ENCODE results near the gene RDH14.

The RDH14 gene, protein sequence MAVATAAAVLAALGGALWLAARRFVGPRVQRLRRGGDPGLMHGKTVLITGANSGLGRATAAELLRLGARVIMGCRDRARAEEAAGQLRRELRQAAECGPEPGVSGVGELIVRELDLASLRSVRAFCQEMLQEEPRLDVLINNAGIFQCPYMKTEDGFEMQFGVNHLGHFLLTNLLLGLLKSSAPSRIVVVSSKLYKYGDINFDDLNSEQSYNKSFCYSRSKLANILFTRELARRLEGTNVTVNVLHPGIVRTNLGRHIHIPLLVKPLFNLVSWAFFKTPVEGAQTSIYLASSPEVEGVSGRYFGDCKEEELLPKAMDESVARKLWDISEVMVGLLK

DNA sequence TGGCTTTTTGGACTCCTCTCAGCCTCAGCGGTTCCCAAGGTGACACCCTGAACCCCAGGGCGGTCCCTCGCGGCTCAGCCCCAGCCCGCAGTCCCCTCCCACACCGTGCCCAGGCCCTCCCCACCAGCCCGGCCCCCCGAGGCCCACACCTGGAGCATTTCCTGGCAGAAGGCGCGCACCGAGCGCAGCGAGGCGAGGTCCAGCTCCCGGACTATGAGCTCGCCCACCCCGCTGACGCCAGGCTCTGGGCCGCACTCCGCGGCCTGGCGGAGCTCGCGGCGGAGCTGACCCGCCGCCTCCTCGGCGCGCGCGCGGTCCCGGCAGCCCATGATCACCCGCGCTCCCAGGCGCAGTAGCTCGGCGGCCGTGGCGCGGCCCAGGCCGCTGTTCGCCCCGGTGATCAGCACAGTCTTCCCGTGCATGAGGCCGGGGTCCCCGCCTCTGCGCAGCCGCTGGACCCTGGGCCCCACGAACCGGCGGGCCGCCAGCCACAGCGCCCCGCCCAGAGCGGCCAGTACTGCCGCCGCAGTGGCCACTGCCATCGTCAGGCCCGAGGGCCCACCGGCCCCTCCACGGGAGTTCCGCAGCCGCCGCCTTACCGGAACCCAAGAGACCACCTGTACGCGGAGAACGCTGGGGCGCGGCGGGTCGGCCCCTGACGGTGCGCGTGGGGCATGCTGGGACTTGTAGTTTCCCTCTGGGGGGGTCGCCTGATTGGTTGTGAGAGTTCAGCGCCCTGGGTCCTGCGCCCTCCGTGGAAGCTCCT, at the start of gene RDH14:
RDH14 (minus strand) TSS at position 623 of the 766 bp plus-strand sequence; CDS start at position 542, 81 bp downstream.
- peak; percentile 91 for DNase-seq

DNA sequence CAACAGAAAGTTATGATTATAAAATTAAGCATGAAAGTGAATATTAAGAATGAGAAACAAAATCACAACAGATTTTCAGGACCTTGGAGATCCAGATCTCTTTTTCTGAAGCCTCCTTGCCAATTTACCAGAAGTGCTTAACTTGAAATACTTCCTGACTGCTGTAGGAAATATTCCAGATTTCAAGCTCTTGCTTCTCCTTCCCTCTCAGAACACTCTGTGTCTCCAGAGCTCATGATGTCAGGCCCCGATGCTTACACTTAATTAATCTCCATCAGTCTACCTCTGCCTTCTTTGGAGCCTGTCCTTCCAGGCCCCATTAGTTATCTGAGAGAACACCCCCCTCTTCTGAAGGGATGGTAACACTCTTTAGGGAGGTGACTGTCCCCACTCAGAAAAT, 49.6 kb upstream of the RDH14 start:
- no peak for DNase-seq

DNA sequence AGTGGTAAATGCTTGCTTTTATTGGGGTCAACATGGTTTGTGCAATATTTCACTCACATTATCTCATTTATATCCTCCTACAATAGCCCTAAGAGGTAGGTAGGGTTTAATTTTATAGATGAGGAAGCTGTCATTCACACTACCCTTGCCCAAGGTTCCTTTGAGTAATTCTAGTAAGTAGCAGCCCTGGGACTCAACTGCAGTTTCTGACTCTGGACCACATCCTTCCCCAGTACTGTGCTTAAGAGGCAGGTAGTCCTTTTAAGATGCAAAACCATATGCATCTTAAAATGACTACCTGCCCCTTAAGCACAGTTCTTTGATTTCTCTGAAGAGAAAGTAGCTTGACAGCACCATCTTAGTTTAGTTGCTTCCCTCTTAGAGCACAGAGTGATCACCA, 44.7 kb upstream of the RDH14 start:
- DNase-seq: no peak

DNA sequence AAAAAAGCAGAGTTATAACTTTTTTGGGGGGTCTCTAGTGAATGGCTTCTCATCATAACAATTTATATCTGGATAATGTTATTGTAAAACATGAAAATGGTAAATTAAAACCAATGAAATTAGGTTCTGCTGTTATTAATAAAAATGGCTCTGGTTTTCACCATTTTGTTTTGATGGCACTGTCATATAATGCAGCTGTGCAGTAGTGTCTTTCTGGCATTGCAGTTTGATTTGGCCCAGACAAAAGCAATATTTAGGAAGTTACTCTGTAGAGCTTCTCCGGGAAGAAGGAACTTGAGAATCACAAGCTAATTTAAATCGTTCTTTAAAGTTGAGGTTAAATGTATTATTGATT, 44.1 kb upstream of the RDH14 start:
- DNase-seq: no peak

DNA sequence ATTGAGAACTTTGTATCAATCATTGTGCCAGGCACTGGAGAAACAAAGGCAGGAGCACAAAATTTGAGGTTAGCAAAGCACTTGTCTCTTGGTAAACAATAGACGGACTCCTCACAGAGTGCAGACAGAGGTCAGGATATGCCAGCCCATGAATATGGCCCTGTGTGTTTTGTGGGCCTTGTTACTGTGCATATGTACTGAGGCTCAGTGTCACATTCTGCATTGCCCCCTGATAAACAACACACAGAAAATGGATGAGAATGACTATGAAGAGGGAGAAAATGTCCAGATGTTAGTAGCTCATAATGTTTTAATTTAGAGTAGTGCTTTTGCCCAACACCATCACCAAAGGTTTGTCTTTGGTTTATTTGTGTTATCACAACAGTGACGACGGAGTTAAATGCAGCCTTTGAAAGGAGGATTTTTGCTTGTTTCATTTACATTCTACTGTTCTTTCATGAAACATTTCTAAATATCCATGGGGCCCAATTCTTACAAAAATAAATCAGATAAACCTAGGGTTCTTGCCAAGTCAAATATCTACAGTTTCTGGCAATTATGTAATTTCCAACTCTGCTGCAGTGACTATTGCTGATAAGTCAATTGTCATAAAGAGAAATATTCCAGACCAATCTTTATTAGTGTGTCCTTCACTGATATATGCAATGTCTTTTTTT, 43.5 kb upstream of the RDH14 start:
- DNase-seq: no peak

DNA sequence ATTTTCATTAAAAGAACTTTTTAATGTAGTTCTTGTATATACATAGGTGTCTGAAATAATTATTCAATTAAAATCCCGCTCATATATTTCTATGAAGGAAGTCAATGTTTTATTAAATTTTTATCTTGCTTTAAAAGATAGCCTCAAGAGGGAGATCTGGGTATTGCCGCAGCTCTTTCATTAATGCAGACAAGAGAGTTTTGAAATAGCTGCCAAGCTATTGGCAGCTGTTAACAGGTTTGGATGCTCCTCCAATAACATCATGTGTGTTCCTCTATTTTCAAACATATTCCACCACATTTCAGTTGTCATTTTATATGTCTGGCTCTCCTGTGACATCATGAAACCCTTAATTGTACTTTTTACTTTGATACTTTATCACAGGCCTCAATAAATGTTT, 41.8 kb upstream of the RDH14 start:
- no peak for DNase-seq

DNA sequence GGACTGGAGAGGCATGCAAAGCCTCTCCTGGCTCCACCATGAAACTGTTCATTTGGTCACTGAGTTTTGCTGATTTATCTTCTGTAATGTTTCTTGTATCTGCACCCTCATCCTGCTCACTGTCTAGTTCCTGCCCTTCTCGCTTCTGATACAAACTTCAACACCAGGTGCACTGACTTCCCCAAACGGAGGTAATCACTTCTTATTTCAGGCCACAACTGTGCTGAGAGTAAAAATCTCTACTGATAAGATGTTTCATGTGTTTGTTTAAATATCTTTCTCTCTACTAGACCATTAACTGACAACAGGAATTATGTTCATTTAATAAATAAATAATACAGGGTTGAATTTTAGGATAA, 39.8 kb upstream of the RDH14 start:
- DNase-seq: no peak

DNA sequence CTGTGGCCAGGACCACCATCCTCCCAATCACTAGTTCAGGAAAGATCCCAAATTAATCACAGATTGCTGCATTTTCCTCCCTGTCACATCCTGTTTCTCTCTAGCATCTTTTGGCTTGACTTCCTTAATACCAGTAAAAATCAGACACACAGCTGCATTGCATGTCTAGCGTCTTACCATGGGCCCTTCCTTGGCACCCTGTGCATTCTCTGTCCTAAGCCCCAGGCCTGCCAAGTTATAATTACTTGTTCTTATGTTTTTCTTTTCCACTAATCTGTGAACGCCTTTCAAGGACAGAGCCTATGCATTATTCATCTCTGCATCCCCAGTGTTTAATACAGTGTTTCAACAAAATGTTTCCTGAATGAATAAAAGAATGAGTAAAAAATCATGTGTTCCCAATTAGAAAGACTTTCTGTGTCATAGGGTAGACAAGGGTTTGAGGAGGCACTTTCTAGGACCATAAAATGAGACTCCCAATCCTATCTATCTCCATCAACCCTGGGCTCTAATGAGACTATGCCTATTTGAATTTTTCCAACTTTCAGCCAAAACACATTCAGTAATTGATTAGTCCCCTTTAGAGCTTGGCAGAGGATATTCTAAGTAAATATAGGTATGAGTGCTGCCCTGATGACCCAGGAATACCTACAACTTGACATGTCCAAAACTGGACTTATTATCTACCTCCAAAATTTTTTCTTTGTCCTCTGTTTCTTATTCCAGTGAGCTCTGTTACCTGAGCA, 39.2 kb upstream of the RDH14 start:
- no peak for DNase-seq

DNA sequence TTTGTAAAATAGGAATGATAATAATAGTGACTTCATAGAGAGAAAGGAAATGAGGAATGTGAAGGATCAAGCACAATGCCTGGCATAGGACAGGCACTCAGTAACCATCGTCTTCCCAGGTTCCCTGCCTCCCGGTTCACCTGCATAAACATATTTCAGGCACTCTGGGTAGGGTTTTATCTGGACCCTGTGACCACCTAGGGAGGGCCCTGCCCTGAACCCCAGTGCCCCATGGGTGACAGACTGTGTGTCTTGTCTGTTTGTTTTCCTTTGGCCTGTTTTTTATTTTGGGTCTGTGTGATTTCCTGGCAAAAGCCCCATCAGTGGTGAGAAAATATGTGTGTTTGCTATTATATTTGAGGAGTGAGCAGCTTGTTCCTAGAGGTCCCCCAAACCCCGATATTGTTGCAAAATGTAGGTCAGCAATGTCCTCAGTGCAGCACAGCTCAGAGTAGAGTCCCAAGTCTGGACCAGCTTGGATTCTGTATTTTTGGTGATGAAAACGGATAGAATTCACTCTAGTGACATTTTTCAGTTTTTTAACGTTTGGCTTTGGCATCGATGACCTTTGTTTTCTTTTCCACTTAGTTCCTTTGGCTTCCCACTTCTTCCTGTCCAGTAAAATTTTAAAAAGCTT, 38.5 kb upstream of the RDH14 start:
- no peak for DNase-seq

DNA sequence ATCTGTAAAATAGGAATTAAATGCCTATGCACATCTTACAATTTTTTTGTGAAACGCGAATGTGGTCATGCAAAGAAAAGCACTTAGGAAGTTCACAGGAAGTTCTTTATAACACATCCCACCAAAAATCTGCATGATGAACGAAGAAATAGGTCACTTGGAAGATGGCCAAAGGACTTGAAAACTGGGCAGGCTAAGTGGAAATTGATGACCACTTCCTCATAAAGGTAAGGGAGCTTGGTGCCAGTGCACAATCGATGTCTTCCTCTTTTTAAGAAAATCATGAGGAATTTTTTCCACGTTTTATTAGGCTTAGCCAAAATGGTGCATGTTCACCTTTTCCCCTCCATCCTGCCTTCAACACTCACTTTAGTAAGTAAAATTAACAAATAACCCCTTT, 37.2 kb upstream of the RDH14 start:
- no peak for DNase-seq

DNA sequence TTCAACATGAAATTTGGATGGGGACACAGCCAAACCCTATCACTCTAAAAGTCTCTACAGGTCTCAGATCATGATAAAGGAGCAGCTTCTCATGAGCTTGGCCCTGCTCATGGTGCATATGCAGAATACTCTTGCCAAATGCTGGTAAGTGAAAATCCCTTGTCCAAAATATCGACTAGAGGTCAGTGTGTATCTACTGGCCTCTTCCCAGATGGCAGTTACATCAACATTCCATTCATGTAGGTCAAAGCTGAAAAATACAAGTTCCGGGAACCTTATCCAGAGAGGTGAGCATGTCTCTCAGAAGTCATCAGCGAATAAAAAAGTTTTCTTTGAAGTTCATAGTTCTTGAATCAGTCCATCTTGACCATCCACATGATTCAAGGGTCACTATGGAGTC, 36.5 kb upstream of the RDH14 start:
- no peak for DNase-seq

DNA sequence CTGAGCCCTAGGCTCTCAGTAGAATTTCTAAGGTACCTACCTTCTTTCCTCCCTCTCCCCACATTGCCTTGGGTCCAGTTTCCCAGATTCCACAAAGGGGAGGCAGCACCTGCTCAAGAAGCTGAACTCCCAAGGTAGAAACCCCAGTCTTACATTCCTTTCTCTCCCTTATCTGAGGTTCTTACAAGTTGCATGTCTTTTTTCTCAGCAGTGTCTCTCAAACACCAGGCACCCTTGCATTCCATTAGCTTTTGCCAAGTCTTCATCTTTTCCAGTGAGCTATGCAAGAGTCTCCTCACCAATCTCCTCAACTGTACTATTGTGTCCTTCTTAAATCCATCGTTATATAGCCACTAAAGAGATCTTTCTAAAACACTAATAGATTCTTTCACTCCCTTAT, 33.0 kb upstream of the RDH14 start:
- DNase-seq: no peak

DNA sequence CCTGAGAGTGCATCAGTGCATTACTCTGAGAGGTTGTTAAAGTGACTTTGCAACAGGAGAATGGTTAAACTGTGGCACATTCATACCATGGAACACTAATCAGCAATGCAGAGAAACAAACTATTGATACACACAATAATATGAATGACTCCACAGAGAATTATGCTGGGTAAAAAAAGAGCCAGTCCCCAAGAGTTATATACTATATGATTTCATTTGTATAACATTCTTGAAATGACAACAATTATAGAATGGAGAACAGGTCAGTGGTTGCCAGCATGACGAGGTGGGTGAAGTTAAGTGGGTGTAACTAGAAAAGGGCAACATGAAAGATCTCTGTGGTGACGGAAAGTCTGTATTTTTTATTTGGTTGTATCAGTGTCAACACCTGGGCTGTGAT, 31.9 kb upstream of the RDH14 start:
- DNase-seq: no peak

DNA sequence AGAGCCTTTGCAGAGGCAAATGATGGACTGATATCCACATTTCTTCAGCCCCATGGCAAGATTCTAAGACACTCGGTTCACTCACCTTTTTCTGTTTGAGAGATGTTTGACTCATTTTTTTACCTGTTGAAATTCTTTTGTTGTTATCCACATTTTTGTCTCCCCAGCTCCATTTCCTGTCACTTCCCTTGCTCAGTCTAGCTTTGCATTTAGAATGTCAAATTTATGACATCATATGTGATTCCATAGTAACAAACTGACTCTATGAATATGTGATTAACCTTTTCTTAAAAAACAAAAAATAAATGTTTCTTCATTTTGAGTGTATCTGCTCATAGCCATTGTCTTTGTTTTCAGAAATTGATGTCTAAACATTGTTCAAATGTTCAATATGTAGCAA, 28.9 kb upstream of the RDH14 start, which contains the start of gene NT5C1B:
NT5C1B (minus strand) TSS at position 216 of the 400 bp plus-strand sequence; CDS start at position 115, 101 bp downstream.
- no peak for DNase-seq

DNA sequence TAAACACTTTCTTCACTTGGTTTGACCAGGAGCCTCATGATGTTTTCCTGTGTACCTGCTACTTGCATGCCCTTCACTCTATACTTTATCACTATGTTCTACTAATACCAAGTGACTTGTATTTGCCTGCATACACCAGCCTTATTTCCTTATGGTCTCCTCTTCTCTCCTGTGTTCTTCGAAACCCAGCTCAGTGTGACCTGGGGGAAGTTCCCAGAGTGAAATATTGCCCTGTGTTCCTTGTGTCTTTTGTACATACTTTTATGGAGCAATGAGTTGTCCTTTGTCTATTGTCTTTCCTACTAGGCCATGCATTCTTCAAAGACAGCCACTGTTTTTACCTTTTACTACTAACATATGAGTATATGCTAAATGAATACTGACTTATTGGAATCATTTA, 28.3 kb upstream of the RDH14 start:
- DNase-seq: no peak

DNA sequence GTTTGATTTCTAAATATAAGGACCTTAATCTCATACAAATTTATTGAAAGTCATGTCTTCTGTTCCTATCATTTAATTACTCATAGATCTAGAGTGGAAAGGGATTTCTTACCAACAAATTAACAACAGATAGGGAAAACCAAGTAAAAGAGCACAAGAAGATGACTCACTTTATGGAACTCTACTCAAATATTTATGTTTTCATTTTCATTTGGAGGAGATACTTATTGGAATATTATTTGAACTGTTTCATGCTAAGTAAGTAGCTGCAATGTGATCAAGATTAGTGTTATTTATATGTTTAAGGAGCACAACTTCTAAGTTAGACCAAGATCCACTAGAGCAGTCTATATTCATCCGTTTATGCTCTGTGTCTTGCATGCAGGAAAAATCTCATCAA, 27.6 kb upstream of the RDH14 start:
- no peak for DNase-seq

DNA sequence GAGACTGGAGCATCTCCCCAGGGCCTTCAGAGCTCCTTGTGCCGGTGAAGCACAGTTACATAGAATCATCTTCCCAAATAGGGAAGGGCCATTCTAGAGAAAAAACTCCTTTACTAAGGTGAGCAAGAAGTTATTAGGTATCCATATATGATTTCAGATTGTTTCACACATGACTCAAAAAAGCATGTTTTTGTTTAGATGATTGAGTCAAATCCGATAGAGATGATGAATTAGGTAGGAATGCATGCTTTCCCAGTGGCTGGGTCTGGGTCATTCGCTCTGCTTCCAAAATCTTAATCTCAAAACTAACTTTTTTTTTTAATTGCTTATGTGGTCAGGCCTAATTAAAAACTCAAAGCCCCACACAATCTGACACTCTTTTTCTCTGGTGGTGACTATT, 25.1 kb upstream of the RDH14 start:
- DNase-seq: no peak

DNA sequence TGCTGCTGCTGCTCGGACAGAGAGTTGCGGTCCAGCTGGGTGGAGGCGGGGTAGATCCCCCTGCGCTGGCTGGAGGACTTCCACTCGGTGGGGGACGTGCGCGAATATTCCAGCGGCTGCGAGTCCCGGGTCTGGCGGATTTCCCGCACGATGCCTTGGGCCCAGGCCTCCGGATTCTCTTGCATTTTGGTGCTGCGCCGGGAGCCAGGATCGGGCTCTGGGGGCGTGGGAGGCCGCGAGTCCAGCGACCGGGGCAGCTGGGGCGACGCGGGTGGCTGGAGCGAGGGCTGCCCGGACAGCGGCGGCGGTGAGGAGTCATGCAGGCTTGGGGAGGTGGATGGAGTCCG, 24.1 kb upstream of the RDH14 start:
- no peak for DNase-seq

DNA sequence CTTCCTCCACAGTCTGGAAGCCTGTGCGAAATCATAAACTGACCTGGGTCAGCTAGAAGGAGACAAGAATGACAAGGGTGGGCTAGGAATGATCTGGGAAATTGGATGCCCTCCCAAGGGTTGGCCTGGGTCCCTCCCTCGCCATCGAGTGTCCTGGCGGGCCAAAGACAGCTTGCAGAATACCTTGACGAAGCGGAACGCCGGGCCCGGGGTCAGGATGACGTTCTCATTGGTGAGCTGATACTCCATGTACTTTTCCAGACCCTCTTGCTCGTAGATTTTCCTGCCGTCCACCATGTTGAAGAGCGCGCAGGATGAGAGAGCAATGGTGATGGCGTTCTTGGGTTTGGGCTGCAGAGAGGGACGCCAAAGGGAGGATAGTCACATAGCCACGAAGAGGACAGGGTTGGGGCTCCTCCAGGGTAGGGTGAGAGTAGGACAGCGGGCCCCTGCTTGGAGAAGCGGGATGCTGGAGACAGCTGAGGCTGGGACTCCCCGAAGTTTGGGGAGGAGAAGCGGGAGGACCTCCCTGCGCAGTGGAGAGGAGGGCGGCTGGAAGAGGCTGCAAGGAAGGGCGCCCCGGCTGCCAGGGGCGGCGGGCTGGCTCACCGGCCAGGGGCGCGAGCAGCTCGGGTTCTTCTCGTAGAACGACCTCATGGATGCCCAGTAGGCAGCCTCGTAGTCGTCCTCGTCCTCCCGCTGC, 23.6 kb upstream of the RDH14 start:
- DNase-seq: no peak

DNA sequence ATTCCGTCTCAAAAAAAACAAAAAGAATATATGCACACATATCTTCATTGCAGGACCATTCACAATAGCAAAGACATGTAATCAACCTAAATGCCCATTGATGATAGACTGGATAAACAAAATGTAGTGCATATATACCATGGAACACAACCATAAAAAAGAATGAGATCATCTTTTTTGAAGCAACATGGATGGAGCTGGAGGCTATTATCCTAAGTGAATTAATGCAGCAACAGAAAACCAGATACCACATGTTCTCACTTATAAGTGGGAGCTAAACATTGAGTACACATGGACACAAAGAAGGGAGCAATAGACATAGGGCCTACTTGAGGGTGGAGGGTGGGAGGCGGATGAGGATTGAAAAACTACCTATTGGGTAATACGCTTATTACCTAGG, 20.2 kb upstream of the RDH14 start:
- no peak for DNase-seq

DNA sequence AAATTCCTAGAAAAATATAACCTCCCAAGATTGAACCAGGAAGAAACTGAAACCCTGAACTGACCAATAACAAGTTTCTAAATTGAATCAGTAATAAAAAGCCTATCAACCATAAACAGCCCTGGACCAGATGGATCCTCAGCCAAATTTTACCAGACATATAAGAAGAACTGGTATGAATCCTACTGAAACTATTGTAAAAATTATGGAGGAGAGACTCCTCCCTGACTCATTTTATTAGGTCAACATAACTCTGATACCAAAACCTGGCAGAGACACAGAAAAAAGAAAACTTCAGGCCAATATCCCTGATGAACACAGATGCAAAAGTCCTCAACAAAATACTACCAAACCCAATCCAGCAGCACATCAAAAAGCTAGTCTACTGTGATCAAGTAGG, 17.6 kb upstream of the RDH14 start:
- no peak for DNase-seq

DNA sequence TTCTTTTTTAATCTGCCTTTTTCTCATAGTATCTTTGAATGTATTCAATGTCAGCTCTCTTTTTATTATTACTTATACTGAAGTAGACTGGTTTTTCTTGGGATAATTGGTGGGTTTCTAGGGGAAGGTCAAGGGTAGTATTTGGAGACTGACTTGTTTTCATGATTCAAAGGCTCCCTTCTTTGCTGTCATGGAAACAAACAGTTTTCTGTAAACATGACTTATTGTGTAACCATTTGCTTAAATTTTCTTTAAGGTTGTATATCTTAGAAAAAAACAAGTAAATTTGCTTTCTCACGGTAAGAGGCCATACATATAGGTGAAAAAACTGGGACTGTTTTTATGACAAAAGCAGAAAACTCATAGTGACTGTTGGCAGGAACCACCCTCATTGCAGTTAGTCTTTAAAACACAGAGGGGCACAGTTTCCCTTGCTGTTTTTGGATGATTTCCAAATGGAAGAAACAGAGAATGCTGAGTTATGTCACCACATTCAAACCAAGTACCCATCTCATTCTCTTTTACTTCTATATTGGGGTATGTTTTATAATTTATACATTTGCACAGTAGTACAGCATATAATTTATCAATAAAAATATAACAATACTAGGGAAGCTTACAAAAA, 5.8 kb upstream of the RDH14 start:
- no peak for DNase-seq

Data from COR-L47 (cell line).